Spinal cord (tissue), 10 donors: ENCODE results near the gene DOK4. TPM values are rescaled to one million over a fixed set of nuclear protein-coding genes. Genes with fewer than 3 reads are reported as not detected.

Experiments used
- DNase-seq, 6 donors: peaks; one replicate each; pipeline versions ENCODE4 v3.0.0 to v3.0.0-alpha.2; 2013 to 2015; ENCODE audit warnings: low spot score in 6 of 6, low read depth in 4 of 6
- H3K27ac ChIP-seq: one replicate; pipeline ENCODE4 v1.5.1; 2013; ENCODE audit warnings: low read depth, low read length, control low read depth
- H3K27me3 ChIP-seq: one replicate; pipeline ENCODE4 v1.6.1; 2013; ENCODE audit warnings: low read length; ENCODE audit not compliant: control insufficient read depth, insufficient read depth
- H3K36me3 ChIP-seq: one replicate; pipeline ENCODE4 v1.6.1; 2013; ENCODE audit warnings: low read length; ENCODE audit not compliant: control insufficient read depth, insufficient read depth
- H3K4me1 ChIP-seq: one replicate; pipeline ENCODE4 v1.6.1; 2013; ENCODE audit warnings: low read length; ENCODE audit not compliant: control insufficient read depth, insufficient read depth
- H3K4me3 ChIP-seq: one replicate; pipeline ENCODE4 v1.5.1; 2013; ENCODE audit warnings: low read depth, low read length, control low read depth
- H3K9me3 ChIP-seq: one replicate; pipeline ENCODE4 v1.6.1; 2013; ENCODE audit warnings: low read length; ENCODE audit not compliant: control insufficient read depth, insufficient read depth
- WGBS: methylation state at CpG from one replicate; pipeline ENCODE4 v1.1.5; 2013; ENCODE audit warnings: missing lambda C conversion rate; ENCODE audit not compliant: insufficient coverage; 5-methylcytosine and 5-hydroxymethylcytosine counted together
- polyA plus RNA-seq, 2 donors: library from polyadenylated mRNA; unstranded; fragments of 120-200 nt; gene quantifications; one replicate each; pipeline ENCODE4 v1.2.1, GENCODE V29; 2013; ENCODE audit not compliant: insufficient read length in 2 of 2
- total RNA-seq, 2 donors: library from RNA; depleted of rRNA in 1 of 2; stranded (reverse); fragments of 120-200 nt in 1 of 2; fragments of >200 nt in 1 of 2; gene quantifications; one replicate each; pipeline versions ENCODE4 v1.2.3 to v1.2.4, GENCODE V29; 2013 to 2014
- donor health status: healthy.

DOK4 gene
- total and polyA plus RNA-seq, 4 donors = 23.0 to 62.8 (median 43.5) TPM

- 93% methylated on average over 13 of the region's 23 CpGs for WGBS
- no peak for DNase-seq
- Histone ChIP-seq H3K36me3 (peaks cover 24% of the 10 kb centered on the region), H3K9me3 (no peaks in the 10 kb centered on the region), H3K4me3 (no peak overlapping the region), H3K27ac (no peak overlapping the region), H3K27me3 (no peaks in the 10 kb centered on the region), H3K4me1 (peaks cover 29% of the 10 kb centered on the region)
Measured at GRCh38 chr16:57512296-57513001, 26.2 kb upstream of the DOK4 start.

- H3K27me3 ChIP-seq = no peaks in the 10 kb centered on the region
- no peak for DNase-seq
- H3K4me3 ChIP-seq = no peak overlapping the region
- no peak overlapping the region for H3K27ac ChIP-seq
- peaks cover 15% of the 10 kb centered on the region for H3K36me3 ChIP-seq
- H3K9me3 ChIP-seq = no peaks in the 10 kb centered on the region
- whole genome bisulfite sequencing = 39% methylated on average over 7 of the region's 10 CpGs
- peaks cover 32% of the 10 kb centered on the region for H3K4me1 ChIP-seq
Measured at GRCh38 chr16:57510016-57510871, 24.0 kb upstream of the DOK4 start.

GRCh38 chr16:57509231-57509923 is 23.1 kb upstream of the DOK4 start:
- Histone ChIP-seq H3K27me3 (no peaks in the 10 kb centered on the region), H3K4me1 (peaks cover 30% of the 10 kb centered on the region), H3K4me3 (no peak overlapping the region), H3K27ac (no peak overlapping the region), H3K36me3 (peaks cover 7% of the 10 kb centered on the region), H3K9me3 (no peaks in the 10 kb centered on the region)
- no peak for DNase-seq
- WGBS = 64% methylated on average over 8 of the region's 12 CpGs

- peaks cover 7% of the 10 kb centered on the region for H3K36me3 ChIP-seq
Measured at GRCh38 chr16:57508035-57508425, 21.7 kb upstream of the DOK4 start.

GRCh38 chr16:57507136-57508034 is 21.1 kb upstream of the DOK4 start:
- no peaks in the 10 kb centered on the region for H3K27me3 ChIP-seq
- no peak overlapping the region for H3K4me3 ChIP-seq
- H3K36me3 ChIP-seq = peaks cover 3% of the 10 kb centered on the region
- H3K27ac ChIP-seq = no peak overlapping the region
- DNase-seq = peak in 2 of 6 donors; percentile 32 to 54
- peaks cover 35% of the 10 kb centered on the region for H3K4me1 ChIP-seq
- 45% methylated on average over 12 of the region's 13 CpGs for WGBS
- no peaks in the 10 kb centered on the region for H3K9me3 ChIP-seq

More at GRCh38 chr16:57508035-57508425, 21.7 kb upstream of the DOK4 start:
- H3K9me3 ChIP-seq = no peaks in the 10 kb centered on the region
- DNase-seq = no peak
- 50% methylated on average over 1 of the region's 3 CpGs for WGBS
- H3K4me1 ChIP-seq = peaks cover 35% of the 10 kb centered on the region
- H3K4me3 ChIP-seq = no peak overlapping the region
- no peaks in the 10 kb centered on the region for H3K27me3 ChIP-seq
- no peak overlapping the region for H3K27ac ChIP-seq

GRCh38 chr16:57505169-57505568 is 18.9 kb upstream of the DOK4 start:
- H3K36me3 ChIP-seq = no peaks in the 10 kb centered on the region
- H3K9me3 ChIP-seq = no peaks in the 10 kb centered on the region
- no peak overlapping the region for H3K4me3 ChIP-seq
- no peak overlapping the region for H3K27ac ChIP-seq
- 78% methylated on average over 4 of the region's 6 CpGs for WGBS
- H3K27me3 ChIP-seq = peaks cover 4% of the 10 kb centered on the region
- peaks cover 32% of the 10 kb centered on the region for H3K4me1 ChIP-seq
- no peak for DNase-seq

- no peaks in the 10 kb centered on the region for H3K36me3 ChIP-seq
- H3K27me3 ChIP-seq = peaks cover 4% of the 10 kb centered on the region
- no peak overlapping the region for H3K4me3 ChIP-seq
- H3K27ac ChIP-seq = no peak overlapping the region
- no peaks in the 10 kb centered on the region for H3K9me3 ChIP-seq
- peaks cover 30% of the 10 kb centered on the region for H3K4me1 ChIP-seq
- no peak for DNase-seq
- WGBS = 76% methylated on average over 4 of the region's 5 CpGs
Measured at GRCh38 chr16:57504491-57504890, 18.2 kb upstream of the DOK4 start.

- no peak for DNase-seq
- Histone ChIP-seq H3K36me3 (no peaks in the 10 kb centered on the region), H3K4me1 (peaks cover 27% of the 10 kb centered on the region), H3K9me3 (no peaks in the 10 kb centered on the region), H3K4me3 (no peak overlapping the region), H3K27me3 (peaks cover 4% of the 10 kb centered on the region), H3K27ac (no peak overlapping the region)
- WGBS = 66% methylated on average over 3 of the region's 6 CpGs
Measured at GRCh38 chr16:57504001-57504400, 17.7 kb upstream of the DOK4 start.

- no peak for DNase-seq
- H3K27ac ChIP-seq = no peak overlapping the region
- peaks cover 4% of the 10 kb centered on the region for H3K27me3 ChIP-seq
- no peaks in the 10 kb centered on the region for H3K36me3 ChIP-seq
- H3K4me1 ChIP-seq = peaks cover 25% of the 10 kb centered on the region
- H3K9me3 ChIP-seq = no peaks in the 10 kb centered on the region
- 46% methylated on average over 15 of the region's 15 CpGs for WGBS
- H3K4me3 ChIP-seq = no peak overlapping the region
Measured at GRCh38 chr16:57503366-57503765, 17.1 kb upstream of the DOK4 start.
